Measurements from ENCODE around the gene PTPRM.

GRCh38 chr18:8368512-8369217 lies 801.5 kb downstream of the PTPRM start:
- TF ChIP-seq POLR2A (IDR thresholded peaks at IDR 0.05; ENCODE audit: low read depth, low read length) (no peak), TAF1 (IDR thresholded peaks at IDR 0.05; ENCODE audit: low read depth, low read length) (no peak), POU2F2 (IDR thresholded peaks at IDR 0.05; ENCODE audit: low read depth, low read length) (no peak), POLR2AphosphoS5 (IDR thresholded peaks at IDR 0.05; ENCODE audit: low read depth, low read length) (no peak)

All from GM12891 (cell line).